Measurements from ENCODE around the gene EDEM1. TPM values are rescaled to one million over a fixed set of nuclear protein-coding genes. Genes with fewer than 3 reads are reported as not detected.

EDEM1 gene
- polyA plus RNA-seq, 1 of the 3 experiments (the other 2 are of a cell fraction) = 25.2 TPM

GRCh38 chr3:5205165-5205941 lies 17.8 kb downstream of the EDEM1 start:
- ChIA-PET CTCF (no interaction called here), POLR2A (no interaction called here)
- no peaks in the 10 kb centered on the region for H3K27me3 ChIP-seq (ENCODE audit: insufficient read depth)
- no peaks in the 10 kb centered on the region for H3F3A ChIP-seq (replicated peaks; ENCODE audit: insufficient read depth)
- no peaks in the 10 kb centered on the region for H3K9me2 ChIP-seq
- peaks cover 11% of the 10 kb centered on the region; the same call in 1 of the 2 replicates for H3K79me2 ChIP-seq (ENCODE audit: insufficient read depth)
- no peak overlapping the region for H2AFZ ChIP-seq (ENCODE audit: low read depth)
- no peak overlapping the region for H3K4me3 ChIP-seq (ENCODE audit: low read depth in 2 of 2, low read length in 1 of 2)
- H3K9ac ChIP-seq = no peak overlapping the region
- no peaks in the 10 kb centered on the region for H4K20me1 ChIP-seq (ENCODE audit: insufficient read depth)
- peaks cover 77 to 82% of the 10 kb centered on the region in 2 experiments for H3K36me3 ChIP-seq (replicated peaks in 1 of 2; ENCODE audit: control insufficient read depth in 1 of 2, insufficient read depth in 2 of 2, low read length in 1 of 2)
- peaks cover 0 to 6% of the 10 kb centered on the region in 2 experiments; a peak in 2 of 4 replicates for H3K4me1 ChIP-seq (ENCODE audit: control insufficient read depth in 1 of 2, insufficient read depth in 2 of 2, low read depth in 1 of 2, low read length in 1 of 2)
- no peak for TF ChIP-seq NFIC (IDR thresholded peaks at IDR 0.05; ENCODE audit: borderline replicate concordance)
- TF ChIP-seq CHD2 (IDR thresholded peaks at IDR 0.05; ENCODE audit: low read length, partially characterized antibody) = no peak
- TF ChIP-seq FOXM1 (IDR thresholded peaks at IDR 0.05; ENCODE audit: low read depth) = no peak
- no peak for TF ChIP-seq TCF12 (IDR thresholded peaks at IDR 0.05)
- no peaks in the 10 kb centered on the region for H3K9me3 ChIP-seq
- DNase-seq = no peak
- 94% methylated on average over 7 of the region's 7 CpGs for WGBS (ENCODE audit: low lambda C conversion rate)
- no peak overlapping the region for H3K4me2 ChIP-seq
- H3K27ac ChIP-seq (ENCODE audit: low read depth in 2 of 2, low read length in 1 of 2) = peak overlapping the region in 1 of 2 experiments; percentile 11; a peak in 2 of 4 replicates

- Histone ChIP-seq H2AFZ (ENCODE audit: low read depth) (no peak overlapping the region), H3F3A (replicated peaks; ENCODE audit: insufficient read depth) (no peaks in the 10 kb centered on the region), H3K9me2 (no peaks in the 10 kb centered on the region), H3K27ac (ENCODE audit: low read depth in 2 of 2, low read length in 1 of 2) (no peak overlapping the region), H3K36me3 (replicated peaks in 1 of 2; ENCODE audit: control insufficient read depth in 1 of 2, insufficient read depth in 2 of 2, low read length in 1 of 2) (peaks cover 60 to 96% of the 10 kb centered on the region in 2 experiments), H4K20me1 (ENCODE audit: insufficient read depth) (no peaks in the 10 kb centered on the region), H3K9me3 (no peaks in the 10 kb centered on the region), H3K79me2 (ENCODE audit: insufficient read depth) (0 out of 2 replicates have a peak, but pooled peaks cover 4% of the 10 kb centered on the region), H3K4me2 (no peak overlapping the region), H3K9ac (no peak overlapping the region), H3K4me1 (ENCODE audit: control insufficient read depth in 1 of 2, insufficient read depth in 2 of 2, low read depth in 1 of 2, low read length in 1 of 2) (no peaks in the 10 kb centered on the region), H3K27me3 (ENCODE audit: insufficient read depth) (no peaks in the 10 kb centered on the region), H3K4me3 (ENCODE audit: low read depth in 2 of 2, low read length in 1 of 2) (no peak overlapping the region)
- DNase-seq = no peak
- ChIA-PET POLR2A (no interaction called here), CTCF (interaction anchor here (1.6 kb wide), 1 partner anchor 17 kb away, joined by 5 read pairs; no protein-coding TSS in a partner anchor)
- no peak for TF ChIP-seq FOSL2 (IDR thresholded peaks at IDR 0.05; ENCODE audit: borderline replicate concordance, low read depth)
- TF ChIP-seq TCF12 (IDR thresholded peaks at IDR 0.05) = no peak
- no peak for TF ChIP-seq RXRA (IDR thresholded peaks at IDR 0.05; ENCODE audit: borderline replicate concordance, low read depth)
- TF ChIP-seq IRF3 (IDR thresholded peaks at IDR 0.05; ENCODE audit: low read depth, low read length) = no peak
- TF ChIP-seq USF1 (IDR thresholded peaks at IDR 0.05; ENCODE audit: borderline replicate concordance, low read depth) = no peak
- no peak for TF ChIP-seq CHD2 (IDR thresholded peaks at IDR 0.05; ENCODE audit: low read length, partially characterized antibody)
- no peak for TF ChIP-seq RFX5 (IDR thresholded peaks at IDR 0.05; ENCODE audit: low read length)
- TF ChIP-seq SIN3A (IDR thresholded peaks at IDR 0.05; ENCODE audit: borderline replicate concordance, low read depth, low read length) = no peak
- TF ChIP-seq PBX3 (IDR thresholded peaks at IDR 0.05) = no peak
- 87% methylated on average over 5 of the region's 5 CpGs for WGBS (ENCODE audit: low lambda C conversion rate)
These were observed 23.4 kb downstream of the EDEM1 start for GRCh38 chr3:5210926-5211325.

Measured in SK-N-SH (cell line).